ENCODE results near the gene PRKAR1B.
"Not testable (repeated sequence)": the region's sequence is repeated elsewhere in the genome, so short reads cannot be mapped to it uniquely, and the experiment has no call there.

PRKAR1B gene

DNA sequence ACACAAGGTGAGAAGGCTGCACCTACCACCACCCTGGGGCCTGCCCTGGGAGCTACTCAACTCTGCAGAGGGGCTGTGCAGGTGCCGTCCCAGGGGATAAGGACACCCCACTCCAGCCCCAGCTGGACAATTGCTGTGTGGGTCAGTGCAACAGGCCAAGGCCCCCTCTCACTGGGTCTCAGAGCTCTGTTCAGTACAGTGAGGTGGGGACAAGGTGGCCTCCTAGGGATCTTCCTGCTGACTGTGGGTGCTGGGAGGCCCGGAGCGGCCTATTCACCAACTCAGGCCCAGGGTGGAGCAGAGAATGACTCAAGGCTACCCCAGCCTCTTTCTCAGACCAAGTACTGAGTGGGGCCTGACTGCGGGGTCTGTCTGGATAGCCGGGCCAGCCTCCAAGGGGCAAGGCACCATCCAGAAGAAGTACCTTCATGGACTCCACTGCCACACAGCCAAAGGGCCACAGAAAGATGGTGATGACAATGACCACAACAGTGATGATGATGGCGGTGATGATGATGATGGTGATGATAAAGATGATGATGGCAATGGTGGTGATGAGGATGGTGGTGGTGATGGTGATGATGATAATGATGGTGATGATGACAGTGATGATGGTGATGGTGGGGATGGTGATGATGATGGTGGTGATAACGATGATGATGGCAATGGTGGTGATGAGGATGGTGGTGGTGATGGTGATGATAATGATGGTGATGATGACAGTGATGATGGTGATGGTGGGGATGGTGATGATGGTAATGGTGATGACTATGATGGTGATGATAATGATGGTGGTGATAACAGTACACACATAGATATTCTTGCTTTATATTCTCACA, 60.4 kb downstream of the PRKAR1B start:
- DNase-seq (ENCODE audit: low spot score): no peak

DNA sequence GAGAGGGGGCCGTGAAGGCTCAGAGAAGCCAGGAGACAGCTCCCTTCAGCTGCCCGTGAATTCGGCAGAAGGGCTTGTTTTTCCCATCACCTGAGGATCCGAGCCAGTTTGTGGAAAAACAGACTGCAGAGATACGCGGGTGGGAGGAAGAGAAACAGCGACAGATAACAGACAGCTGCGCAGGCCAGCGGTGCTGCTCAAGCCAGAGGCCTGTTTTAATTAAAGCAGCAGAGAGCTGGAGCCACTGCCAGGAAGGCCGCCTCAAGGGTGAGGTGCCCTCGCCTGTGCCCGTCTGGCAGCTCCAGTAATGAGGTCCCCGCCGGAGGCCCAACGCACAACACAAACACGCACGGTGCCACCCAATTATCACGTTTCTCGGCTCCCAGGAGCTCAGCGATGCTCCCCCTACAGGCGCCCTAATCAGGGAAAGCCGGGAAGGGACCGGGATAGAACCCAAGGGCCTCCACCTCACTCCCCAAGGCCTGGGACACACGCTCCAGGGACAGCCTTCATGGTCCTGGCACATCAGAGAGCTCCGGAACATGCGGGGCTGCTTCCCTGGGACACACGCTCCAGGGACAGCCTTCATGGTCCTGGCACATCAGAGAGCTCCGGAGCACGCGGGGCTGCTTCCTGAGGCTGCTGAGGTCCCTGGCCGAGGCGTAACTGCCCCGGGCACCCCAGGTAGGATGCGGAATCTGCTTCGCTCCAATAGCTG, 61.2 kb downstream of the PRKAR1B start:
- DNase-seq (ENCODE audit: low spot score): no peak

DNA sequence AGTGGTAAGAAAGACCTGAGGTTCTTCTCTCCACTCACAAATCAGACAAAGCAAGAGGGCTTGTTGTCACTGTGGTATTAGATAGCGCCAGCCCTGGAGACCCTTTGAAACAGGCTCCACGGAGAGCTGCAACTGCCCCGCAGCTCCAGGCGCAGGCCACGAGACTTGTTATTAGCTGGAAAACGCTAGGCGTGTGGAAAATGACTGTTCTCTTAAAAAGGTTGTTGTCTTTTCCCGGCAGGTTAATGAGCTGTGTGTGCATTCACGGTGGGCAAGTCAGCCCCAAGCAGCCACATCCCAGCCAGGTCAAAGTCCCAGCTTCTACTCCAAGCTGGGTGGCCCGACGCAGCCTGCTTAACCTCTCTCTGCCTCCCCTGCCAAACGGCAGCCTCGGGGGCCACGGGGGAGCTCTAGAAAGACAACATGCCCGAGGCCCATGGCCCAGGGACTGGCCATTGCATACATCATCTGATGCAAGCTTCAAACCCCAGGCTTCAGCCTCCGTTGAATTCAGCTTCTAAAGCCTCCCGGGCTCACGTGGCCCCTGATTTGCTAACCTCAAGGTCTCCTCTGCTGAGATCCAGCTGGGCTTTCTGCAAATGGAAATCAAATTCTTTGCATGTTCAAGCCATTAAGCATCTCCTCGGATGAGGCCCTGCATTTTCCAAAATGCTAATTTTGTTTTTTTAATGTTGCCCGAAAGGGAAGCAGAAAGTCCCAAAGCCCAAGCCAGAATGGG, 61.9 kb downstream of the PRKAR1B start:
- DNase-seq (ENCODE audit: low spot score): no peak

DNA sequence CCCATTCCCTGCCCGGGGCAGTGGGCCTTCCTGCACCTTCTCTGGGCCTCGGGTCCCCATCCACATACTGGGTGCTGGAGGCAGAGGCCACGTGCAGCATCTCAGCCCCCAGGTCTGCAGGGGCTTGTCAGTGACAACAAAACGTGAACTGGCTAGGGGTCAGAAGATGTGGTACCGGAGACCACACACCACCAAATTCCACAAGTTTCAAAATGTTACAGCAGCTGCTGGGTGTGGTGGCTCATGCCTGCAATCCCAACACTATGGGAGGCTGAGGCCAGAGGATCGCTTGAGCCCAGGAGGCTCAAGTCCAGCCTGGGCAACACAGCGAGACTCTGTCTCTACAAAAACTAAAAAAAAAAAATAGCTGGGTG, 62.7 kb downstream of the PRKAR1B start:
- no peak for DNase-seq (ENCODE audit: low spot score)

DNA sequence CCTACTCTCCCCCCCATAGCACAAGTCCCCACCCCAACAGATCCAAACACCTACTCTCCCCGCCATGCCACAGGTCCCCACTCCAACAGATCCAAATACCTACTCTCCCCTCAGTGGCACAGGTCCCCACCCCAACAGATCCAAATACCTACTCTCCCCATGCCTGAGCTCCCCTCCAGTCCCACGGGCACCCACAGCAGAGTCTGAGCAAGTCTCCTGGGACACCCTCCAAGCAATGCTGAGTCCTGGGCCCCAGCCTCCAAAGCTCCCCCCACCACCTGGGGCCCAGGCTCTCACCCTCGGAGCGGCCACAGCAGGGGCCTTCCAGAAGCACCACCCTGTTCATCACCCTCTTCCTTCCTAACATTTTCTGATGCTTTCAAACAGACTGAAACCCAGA, 64.5 kb downstream of the PRKAR1B start:
- no peak for DNase-seq (ENCODE audit: low spot score)

DNA sequence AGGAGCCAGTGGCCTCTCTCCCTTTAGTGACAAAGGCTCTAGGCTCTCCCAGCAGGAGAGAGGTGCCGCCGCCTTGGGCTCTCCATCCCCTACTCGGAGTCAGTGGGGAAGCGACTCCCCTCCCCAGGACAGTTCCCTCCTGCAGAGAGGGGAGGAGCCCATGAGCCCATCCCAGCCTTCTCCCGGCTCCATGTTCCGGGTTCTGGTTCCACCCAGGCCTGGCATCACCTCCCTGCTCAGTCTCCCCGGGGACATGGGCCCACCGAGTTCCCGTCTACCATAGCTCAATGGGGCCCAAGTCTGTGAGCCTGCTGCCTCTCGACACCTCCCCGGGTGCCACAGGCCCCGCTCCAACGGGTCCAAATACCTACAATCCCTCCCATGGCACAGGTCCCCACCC, 67.1 kb downstream of the PRKAR1B start:
- no peak for DNase-seq (ENCODE audit: low spot score)

DNA sequence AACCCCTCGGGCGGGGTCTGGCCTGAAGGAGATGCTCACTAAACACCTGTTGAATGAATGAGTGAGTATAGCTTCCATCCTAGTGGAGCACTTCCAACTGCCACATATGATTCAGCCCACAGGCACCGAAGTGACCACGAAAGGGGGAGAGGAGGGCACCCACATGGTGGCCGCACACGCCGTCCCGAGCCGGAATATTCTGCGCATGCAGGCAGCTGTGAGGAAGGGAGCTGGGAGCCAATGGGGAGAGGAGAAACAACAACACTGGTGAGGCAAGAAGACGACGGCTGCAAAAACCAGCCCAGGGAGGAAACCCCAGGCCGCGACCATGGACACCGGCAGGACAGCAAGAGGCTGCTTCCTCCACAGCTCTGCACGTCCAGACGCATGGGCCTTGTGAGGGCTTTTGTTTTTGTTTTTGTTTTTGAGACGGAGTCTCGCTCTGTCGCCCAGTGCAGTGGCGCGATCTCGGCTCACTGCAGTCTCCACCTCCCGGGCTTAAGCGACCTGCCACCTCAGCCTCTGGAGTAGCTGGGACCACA, 67.7 kb downstream of the PRKAR1B start:
- no peak for DNase-seq (ENCODE audit: low spot score)

DNA sequence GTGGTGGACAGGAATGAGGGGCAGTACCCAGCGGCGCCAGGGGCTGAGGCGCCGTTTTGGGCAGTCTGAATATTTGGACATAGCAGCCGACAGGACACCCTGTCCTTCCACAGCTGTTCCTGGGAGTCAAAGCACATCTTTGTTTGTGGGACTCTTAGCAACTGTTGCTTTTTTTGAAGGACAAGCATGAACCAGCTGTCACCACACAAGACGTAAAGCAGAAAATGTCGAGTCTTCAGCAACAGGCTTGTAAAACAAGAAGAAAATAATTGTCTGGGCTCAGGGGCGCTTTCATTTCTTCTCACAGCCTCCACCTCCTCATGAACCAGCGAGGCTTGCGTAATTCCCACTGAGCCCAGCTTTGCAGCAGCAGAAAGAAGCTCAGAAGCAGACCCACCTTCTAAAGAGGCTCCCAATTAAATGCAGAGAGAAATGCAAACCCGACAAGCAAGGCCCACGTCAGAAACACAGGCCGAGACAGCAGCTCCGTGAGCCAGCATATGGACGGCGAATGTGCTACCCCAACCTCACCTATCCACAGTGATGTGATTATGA, 69.4 kb downstream of the PRKAR1B start:
- no peak for DNase-seq (ENCODE audit: low spot score)

DNA sequence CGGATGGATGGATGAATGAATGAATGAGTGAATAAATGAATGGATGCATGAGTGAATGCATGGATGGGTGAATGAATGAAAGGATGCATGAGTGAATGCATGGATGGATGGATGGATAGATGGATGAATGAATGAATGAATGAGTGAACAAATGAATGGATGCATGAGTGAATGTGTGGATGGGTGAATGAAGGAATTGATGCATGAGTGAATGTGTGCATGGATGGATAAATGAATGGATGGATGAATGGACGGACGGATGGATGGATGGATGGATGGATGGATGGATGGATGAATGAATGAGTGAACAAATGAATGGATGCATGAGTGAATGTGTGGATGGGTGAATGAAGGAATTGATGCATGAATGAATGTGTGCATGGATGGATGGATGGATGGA, 70.1 kb downstream of the PRKAR1B start:
- DNase-seq (ENCODE audit: low spot score): not testable (repeated sequence)

DNA sequence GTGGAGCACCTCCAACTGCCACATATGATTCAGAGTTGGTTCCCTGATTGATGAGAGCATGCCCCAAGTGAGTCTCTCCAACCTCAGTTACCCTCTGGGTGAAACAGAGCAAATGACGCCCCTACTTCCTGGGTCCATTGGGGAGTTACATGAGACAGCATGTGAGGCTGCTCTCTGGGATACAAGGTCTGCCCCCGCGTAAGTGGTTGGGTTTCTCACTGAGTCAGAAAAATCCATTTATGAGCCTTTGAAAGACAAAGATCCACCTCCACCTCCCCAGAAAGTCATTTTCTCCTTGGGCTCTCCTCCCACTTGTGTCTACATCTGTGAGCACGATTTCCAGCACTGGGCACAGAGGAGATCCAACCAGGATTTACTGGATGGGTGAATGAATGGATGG, 71.3 kb downstream of the PRKAR1B start:
- DNase-seq (ENCODE audit: low spot score): no peak

DNA sequence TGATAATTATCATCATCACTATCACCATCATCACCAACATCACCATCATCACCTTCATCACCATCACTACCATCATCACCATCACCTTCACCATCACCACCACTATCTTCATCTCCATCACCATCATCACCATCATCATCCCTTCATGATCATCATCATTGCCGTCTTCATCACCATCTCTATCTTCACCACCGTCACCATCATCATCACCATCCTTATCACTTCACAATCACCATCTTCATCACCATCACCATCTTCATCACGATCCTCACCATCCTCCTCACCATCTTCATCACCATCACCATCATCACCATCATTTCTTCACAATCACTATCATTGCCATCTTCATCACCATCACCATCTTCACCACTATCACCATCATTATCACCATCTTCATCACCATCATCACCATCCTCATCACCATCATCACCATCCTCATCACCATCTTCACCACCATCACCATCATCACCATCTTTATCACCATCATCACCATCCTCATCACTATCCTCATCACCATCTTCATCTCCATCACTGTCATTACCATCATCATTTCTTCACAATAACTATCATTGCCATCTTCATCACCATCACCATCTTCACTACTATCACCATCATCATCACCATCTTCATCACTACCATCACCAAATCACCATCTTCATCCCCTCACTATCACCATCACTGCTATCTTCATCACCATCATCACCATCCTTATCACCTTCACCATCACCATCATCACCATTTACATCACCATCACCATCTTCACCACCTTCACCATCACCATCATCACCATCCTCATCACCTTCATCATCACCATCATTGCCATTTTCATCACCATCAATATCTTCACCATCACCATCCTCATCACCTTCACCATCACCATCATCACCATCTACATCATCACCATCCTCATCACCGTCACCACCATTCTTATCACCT, 73.0 kb downstream of the PRKAR1B start:
- no peak for DNase-seq (ENCODE audit: low spot score)

DNA sequence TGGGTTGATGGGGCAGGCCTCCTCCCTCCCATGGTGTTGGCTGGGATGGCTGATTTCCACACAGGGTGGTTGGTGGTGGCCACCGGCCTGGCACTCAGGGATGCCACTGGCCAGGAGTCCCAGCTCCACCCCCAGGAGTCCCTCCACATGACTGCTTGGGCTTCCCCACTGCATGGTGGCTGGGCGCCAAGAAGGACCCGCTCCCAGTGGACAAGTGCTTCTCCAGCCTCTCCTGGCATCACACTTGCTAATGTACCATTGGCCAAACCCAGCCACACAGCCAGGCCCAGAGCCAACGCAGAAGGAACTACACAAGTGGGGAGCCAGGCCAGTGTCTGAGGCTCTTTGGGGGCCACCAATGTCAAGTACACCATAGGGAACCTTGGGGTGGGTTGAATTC, 74.2 kb downstream of the PRKAR1B start:
- no peak for DNase-seq (ENCODE audit: low spot score)

DNA sequence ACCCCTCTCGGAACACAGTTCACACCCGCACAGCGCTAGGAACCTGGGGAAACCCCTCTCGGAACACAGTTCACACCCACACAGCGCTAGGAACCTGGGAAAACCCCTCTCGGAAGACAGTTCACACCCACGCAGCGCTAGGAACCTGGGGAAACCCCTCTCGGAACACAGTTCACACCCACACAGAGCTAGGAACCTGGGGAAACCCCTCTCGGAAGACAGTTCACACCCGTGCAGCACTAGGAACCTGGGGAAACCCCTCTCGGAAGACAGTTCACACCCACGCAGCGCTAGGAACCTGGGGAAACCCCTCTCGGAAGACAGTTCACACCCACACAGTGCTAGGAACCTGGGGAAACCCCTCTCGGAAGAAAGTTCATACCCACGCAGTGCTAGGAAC, 74.9 kb downstream of the PRKAR1B start:
- DNase-seq (ENCODE audit: low spot score): not testable (repeated sequence)

DNA sequence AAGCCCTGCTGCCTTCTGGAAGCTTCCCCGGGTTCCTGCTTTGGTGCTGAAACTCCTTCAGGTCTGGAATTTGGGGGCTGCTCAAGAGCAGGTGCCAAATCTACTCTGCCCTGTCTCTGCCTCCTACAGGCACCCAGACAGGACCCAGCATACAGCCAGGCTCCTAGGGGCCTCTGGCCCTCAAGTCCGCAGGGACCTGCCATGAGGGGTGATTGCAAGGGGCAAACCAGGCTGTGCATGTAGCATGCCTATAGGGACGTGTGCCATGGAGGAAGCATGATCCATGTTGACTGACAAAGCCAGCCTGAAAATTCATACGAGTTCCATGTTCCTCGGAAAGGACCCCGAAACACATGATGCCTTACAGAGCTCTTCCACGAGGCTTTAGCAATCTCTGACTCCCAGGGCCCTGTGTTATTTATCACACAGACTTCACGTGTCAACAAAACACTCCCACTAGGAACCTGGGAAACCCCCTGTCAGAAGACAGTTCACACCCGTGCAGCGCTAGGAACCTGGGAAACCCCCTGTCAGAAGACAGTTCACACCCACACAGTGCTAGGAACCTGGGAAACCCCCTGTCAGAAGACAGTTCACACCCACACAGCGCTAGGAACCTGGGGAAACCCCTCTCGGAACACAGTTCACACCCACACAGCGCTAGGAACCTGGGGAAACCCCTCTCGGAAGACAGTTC, 75.9 kb downstream of the PRKAR1B start:
- no peak for DNase-seq (ENCODE audit: low spot score)

DNA sequence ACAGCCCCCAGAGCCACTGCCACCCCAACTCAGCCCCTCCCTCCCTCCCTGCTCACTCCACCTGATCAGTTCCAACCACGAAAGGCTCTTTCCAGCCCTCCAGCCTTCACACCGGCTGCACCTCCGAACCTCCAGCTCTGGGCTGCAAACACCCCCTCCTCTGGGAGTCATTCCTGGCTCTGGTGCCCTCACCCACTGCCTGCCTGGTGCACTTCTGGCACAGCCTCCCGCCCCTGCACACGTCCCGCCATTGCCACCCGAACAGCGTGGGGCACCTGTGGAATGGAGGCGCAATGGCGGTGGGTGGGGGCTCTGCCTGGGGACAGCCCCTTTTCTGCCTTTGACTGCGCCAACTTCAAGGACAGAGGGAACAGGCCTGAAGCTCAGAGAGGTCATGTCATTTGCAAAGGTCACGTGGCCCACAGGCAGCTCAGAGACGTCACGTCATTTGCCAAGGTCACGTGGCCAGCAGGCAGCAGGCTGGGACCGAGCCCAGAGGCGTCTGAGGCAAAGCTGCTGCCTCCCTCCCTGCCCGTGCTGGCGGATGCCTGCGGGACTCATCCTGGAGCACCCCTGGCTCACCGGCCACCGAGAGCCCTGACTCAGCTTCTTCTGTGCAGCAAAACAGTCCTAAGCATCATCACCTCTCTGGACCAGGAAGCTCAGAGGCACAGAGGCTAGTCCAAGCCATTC, 76.6 kb downstream of the PRKAR1B start:
- DNase-seq (ENCODE audit: low spot score): no peak

DNA sequence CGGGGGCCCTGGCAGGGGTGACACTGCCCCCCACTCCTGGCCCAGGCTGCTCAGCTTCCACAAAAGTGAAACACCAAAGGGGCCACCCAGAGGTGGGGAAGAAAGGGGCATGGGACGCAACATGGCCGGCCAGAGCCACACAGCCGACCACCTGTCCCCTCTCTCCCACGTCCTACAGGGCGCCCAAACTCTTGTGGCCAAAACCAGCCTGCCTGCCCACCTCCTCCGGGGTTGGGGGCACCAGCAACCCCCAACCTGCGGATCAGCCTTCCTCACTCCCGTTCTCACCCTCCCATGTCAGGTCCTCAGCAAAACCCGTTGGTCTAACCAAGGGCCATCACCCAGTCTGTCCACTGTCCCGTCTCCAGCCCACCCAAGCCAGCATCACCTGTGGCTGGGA, 80.1 kb downstream of the PRKAR1B start:
- DNase-seq (ENCODE audit: low spot score): no peak

DNA sequence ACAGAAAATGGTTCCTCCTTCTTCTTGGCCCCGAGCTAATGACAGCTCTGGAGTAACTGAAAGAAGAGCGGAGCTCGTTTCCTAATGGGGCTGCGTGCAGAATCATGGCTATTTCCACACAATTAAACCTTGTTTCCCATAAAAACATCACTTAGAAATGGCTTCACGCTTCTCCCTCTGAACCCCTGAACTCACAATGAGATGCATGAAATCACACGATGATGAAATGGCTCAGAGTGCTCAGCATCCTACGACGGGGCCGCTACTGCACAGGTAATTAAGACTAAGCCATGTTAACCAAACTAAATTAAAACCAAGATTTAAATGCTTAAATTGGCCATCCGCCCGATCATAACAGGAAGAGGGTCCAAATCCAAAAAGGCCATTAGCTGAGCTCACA, 80.6 kb downstream of the PRKAR1B start:
- DNase-seq (ENCODE audit: low spot score): no peak

DNA sequence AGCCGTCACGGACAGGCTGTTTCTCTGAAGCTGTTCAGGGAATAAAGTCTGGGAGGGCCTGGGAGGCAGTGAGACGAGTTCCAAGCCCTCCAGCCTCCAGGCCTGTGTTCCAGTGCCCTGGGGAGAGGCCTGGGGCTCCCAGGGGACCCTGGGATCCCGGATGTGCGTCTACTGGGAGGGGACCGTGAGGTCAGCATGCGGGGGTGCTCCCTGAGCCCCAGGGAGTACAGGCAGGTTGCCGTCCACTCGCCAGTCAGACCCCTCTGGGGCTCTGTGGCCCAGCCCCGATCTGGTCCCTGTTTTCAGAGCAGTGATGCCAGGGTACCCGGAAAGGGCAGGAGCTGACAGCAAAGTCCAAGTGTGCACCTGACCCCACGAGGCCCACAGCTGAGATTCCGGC, 81.5 kb downstream of the PRKAR1B start:
- DNase-seq (ENCODE audit: low spot score): no peak

DNA sequence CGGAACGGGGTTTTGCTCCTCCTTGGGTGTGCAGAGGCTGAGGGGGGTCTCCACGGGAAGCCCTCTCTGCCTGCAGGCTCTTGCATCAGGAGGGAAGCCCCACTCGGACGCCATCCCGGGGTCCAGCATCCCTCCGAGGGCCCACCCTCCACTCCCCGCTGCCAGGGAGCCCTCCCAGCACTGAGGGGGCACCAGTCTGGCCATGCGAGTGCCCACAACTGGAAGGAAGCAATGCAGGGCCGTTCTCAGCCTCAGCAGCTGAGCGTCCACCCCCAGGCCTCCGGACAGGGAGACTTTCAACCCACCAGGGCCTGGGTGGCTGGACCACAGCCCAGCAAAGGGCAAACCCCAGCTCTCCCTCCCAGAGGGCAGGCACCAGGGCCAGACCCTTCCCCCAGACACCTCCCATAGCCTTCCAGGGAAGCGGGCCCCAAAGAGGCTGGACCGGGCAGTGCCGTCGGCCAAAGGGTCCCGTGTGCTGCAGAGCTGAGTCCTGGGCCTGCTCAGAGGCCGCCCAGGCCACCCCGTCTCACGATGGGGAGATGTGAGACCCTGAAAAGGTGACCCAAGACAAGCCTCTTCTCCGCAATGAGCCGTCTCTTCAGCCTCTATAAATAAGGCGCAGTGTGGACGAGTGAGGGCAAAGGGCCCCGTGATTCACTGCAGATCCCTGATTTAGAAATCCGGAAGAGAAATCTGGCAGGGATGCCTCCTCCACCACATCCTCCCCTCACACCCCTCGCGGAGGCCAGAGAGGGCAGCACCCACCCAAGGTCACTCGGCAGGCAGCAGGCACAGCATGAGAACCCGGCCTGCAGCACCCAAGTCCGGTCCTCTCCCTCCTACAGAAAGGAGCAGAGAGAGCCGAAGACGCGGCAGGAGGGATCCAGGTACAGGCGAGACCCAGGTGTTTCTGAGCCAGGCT, 82.4 kb downstream of the PRKAR1B start:
- no peak for DNase-seq (ENCODE audit: low spot score)

All from activated CD4-positive, alpha-beta T cell treated with anti-CD3 and anti-CD28 coated beads, Interleukin-2, Interleukin-4, amounts not matched to agents 100 ng/mL and 50 ng/mL, durations not matched to agents 16 hours and 8 hours (primary cell).